Uterus (tissue), 2 donors: ENCODE data around the gene PCMTD2.

ENCODE experiments used
- CTCF ChIP-seq, 4 experiments: fragments of 200-600 bp in 2 of 4; fragments of 450-650 bp in 2 of 4; sonication (generic) in 2 of 4; IDR thresholded peaks; one replicate each; pipeline ENCODE4 v1.5.1; 2016 to 2019; ENCODE audit warnings: antibody characterized with exemption in 4 of 4, mild to moderate bottlenecking in 2 of 4, moderate library complexity in 1 of 4
- POLR2A ChIP-seq, 2 donors: fragments of 450-650 bp; IDR thresholded peaks; one replicate each; pipeline ENCODE4 v1.6.1; 2016; ENCODE audit warnings: antibody characterized with exemption in 2 of 2, mild to moderate bottlenecking in 1 of 2, moderate library complexity in 1 of 2

GRCh38 chr20:64207641-64208590 is 47.6 kb upstream of the PCMTD2 start:
- TF ChIP-seq CTCF (IDR thresholded peaks at IDR 0.05) (no peak), POLR2A (IDR thresholded peaks at IDR 0.05) (no peak)
